ENCODE measurements around the gene MIPEP.

MIPEP gene

DNA sequence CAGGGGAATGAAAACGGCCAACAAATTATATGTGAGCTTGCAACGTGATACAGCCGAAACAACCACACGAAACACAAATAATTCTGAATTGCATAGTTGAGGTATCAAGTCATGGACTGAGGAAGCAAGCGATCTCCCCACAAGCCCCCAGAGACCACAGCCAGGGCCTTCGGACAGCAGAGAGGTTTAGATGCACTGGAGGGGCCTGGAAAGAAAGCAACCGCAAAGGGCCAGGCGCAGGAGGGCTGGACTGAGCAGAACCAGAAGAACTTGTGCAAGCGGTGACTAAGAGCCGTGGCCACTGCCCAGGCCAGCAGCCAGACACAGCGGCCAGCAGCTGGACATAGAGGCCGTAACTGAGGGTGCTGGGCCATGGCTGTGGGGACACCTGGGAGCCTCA is 187.6 kb downstream of the MIPEP start:
- TF ChIP-seq, protein P1, sequence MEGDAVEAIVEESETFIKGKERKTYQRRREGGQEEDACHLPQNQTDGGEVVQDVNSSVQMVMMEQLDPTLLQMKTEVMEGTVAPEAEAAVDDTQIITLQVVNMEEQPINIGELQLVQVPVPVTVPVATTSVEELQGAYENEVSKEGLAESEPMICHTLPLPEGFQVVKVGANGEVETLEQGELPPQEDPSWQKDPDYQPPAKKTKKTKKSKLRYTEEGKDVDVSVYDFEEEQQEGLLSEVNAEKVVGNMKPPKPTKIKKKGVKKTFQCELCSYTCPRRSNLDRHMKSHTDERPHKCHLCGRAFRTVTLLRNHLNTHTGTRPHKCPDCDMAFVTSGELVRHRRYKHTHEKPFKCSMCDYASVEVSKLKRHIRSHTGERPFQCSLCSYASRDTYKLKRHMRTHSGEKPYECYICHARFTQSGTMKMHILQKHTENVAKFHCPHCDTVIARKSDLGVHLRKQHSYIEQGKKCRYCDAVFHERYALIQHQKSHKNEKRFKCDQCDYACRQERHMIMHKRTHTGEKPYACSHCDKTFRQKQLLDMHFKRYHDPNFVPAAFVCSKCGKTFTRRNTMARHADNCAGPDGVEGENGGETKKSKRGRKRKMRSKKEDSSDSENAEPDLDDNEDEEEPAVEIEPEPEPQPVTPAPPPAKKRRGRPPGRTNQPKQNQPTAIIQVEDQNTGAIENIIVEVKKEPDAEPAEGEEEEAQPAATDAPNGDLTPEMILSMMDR (IDR thresholded peaks at IDR 0.05; ENCODE audit: low read depth, low read length, missing control alignments) = no peak
- no peak overlapping the region for H3K4me3 ChIP-seq (ENCODE audit: low read depth, low read length)
- DNase-seq (ENCODE audit: low read depth) = no peak

- DNase-seq (ENCODE audit: low read depth) = no peak
- no peak overlapping the region for H3K4me3 ChIP-seq (ENCODE audit: low read depth, low read length)
Observed at GRCh38 chr13:23701186-23701585, 188.0 kb downstream of the MIPEP start.

GRCh38 chr13:23699271-23699670 is 189.9 kb downstream of the MIPEP start:
- DNase-seq (ENCODE audit: low read depth) = no peak
- TF ChIP-seq, protein P1 (IDR thresholded peaks at IDR 0.05; ENCODE audit: low read depth, low read length, missing control alignments) = no peak
- no peak overlapping the region for H3K4me3 ChIP-seq (ENCODE audit: low read depth, low read length)

More at GRCh38 chr13:23701186-23701585, 188.0 kb downstream of the MIPEP start:
- TF ChIP-seq, protein P1 (IDR thresholded peaks at IDR 0.05; ENCODE audit: low read depth, low read length, missing control alignments) = no peak

GRCh38 chr13:23697772-23698313 is 191.4 kb downstream of the MIPEP start:
- DNase-seq (ENCODE audit: low read depth) = no peak
- TF ChIP-seq, protein P1 (IDR thresholded peaks at IDR 0.05; ENCODE audit: low read depth, low read length, missing control alignments) = no peak
- no peak overlapping the region for H3K4me3 ChIP-seq (ENCODE audit: low read depth, low read length)

GRCh38 chr13:23696610-23697009 is 192.6 kb downstream of the MIPEP start:
- TF ChIP-seq, protein P1 (IDR thresholded peaks at IDR 0.05; ENCODE audit: low read depth, low read length, missing control alignments) = no peak
- DNase-seq (ENCODE audit: low read depth) = no peak
- no peak overlapping the region for H3K4me3 ChIP-seq (ENCODE audit: low read depth, low read length)

GRCh38 chr13:23695711-23696464 is 193.3 kb downstream of the MIPEP start:
- TF ChIP-seq, protein P1 (IDR thresholded peaks at IDR 0.05; ENCODE audit: low read depth, low read length, missing control alignments) = no peak
- peak; percentile 30 for DNase-seq (ENCODE audit: low read depth)
- H3K4me3 ChIP-seq (ENCODE audit: low read depth, low read length) = peak overlapping the region; percentile 5

DNA sequence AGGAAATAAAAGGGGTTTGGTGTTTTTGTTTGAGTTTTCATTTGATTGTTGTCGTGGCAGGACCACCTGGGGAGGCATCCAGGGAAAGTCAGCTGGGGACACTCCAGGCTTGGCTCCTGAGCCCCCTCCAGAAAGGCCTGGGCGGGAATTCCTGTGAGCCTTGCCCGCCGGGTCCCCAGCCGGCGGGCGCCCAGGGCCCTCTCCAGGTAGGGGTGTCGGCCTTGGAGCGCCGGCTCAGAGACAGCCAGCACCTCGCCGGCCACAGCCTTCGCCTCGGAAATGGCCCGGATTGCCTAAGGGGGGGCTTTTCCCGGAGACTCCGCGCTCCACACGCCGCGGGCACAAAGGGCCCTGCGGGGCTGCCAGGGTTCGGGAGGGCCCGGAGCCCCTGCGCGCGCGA is 194.0 kb downstream of the MIPEP start:
- TF ChIP-seq, protein P1 (IDR thresholded peaks at IDR 0.05; ENCODE audit: low read depth, low read length, missing control alignments) = no peak
- no peak for DNase-seq (ENCODE audit: low read depth)
- no peak overlapping the region for H3K4me3 ChIP-seq (ENCODE audit: low read depth, low read length)
